Tibial artery (tissue), 4 donors: Measurements from ENCODE around the gene CCDC159.
A peak's percentile ranks its signal among the peaks of the same experiment; 100 is the strongest.
"Not testable (repeated sequence)": the region's sequence is repeated elsewhere in the genome, so short reads cannot be mapped to it uniquely, and the experiment has no call there.

Experiments used
- DNase-seq, 2 donors: peaks; one replicate each; pipeline ENCODE4 v3.0.0-alpha.2; 2019
- H3K27ac ChIP-seq, 2 donors: fragments of 200-600 bp; sonication (generic) in 1 of 2; 1 replicate in 1 of 2; 2 replicates in 1 of 2; pipeline ENCODE4 v1.5.1; 2018 to 2019; ENCODE audit warnings: mild to moderate bottlenecking in 1 of 2
- H3K27me3 ChIP-seq, 2 donors: fragments of 200-600 bp; sonication (generic) in 1 of 2; one replicate each; pipeline versions ENCODE4 v1.5.1 to v1.6.0; 2016 to 2019
- H3K36me3 ChIP-seq, 3 donors: fragments of 200-600 bp; sonication (generic) in 2 of 3; one replicate each; pipeline ENCODE4 v1.5.1; 2016 to 2019; ENCODE audit warnings: mild to moderate bottlenecking in 2 of 3
- H3K4me1 ChIP-seq, 4 donors: fragments of 200-600 bp; sonication (generic) in 2 of 4; 1 replicate in 3 of 4; 2 replicates in 1 of 4; pipeline ENCODE4 v1.5.1; 2016 to 2019
- H3K4me3 ChIP-seq, 2 donors: fragments of 200-600 bp; sonication (generic) in 1 of 2; 1 replicate in 1 of 2; 2 replicates in 1 of 2; pipeline ENCODE4 v1.5.1; 2018 to 2019; ENCODE audit warnings: mild to moderate bottlenecking in 2 of 2
- H3K9me3 ChIP-seq, 3 donors: fragments of 200-600 bp; sonication (generic) in 1 of 3; one replicate each; pipeline ENCODE4 v1.5.1; 2016 to 2019
- intact Hi-C: fragments of 100-400 bp; cut with DNase I; formaldehyde crosslinking; loops from one replicate; pipeline ENCODE4 v1.15.0; 2023; ENCODE audit warnings: low total_unique reads
- TF ChIP-seq, protein P1 (sequence below), 2 experiments: fragments of 200-600 bp in 1 of 2; fragments of 450-650 bp in 1 of 2; IDR thresholded peaks; one replicate each; pipeline ENCODE4 v1.5.1; 2017 to 2019; ENCODE audit warnings: antibody characterized with exemption in 2 of 2, mild to moderate bottlenecking in 1 of 2, moderate library complexity in 1 of 2

CCDC159 gene, protein sequence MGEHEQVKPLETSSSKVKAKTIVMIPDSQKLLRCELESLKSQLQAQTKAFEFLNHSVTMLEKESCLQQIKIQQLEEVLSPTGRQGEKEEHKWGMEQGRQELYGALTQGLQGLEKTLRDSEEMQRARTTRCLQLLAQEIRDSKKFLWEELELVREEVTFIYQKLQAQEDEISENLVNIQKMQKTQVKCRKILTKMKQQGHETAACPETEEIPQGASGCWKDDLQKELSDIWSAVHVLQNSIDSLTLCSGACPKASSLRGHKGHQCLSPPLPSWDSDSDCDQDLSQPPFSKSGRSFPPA

DNA sequence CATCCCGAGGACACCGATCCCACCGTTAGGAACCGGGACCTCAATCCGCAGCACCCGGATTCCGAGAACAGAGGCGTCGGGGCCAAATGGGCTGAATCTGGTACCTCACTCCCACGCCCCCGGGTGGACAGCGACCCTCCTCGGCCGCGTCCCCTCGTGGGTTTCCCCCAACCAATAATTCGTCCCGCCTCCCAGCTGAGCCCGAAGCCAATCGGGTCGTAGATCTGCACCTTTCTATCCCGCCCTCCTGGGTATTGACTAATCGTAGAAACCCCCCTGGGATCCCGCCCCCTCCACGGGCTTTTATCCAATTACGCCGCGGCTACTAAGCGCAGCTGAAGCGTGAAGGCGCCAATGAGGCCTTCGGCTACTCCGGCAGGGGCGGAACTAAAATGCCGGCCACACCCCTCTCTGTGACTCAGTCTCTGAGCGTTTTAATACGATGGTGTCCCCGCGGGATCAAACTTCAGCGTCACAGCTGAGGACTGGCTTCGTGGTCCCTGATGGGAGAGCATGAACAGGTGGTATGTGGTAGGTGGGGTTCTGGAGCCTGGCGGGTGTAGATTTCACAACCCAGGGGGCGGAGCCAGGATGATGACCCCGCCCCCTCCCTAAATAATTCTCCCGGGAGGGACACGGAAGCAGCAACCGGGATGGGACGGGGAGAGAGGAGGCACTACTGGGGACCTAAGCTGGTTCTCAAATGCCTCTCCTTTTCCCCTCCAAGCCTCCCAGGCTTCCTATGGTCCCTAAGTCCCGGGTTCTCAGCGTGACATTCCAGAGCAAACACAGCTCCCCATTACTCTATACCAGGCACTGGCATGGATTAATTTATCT, at the start of gene CCDC159, which contains the start of gene TMEM205:
Gene CCDC159, plus strand, starts transcription at position 416 of the 837 bp plus-strand sequence. Its CDS starts 88 bp downstream, at position 504.
Gene TMEM205, minus strand, starts transcription at position 165 of the 837 bp plus-strand sequence. CDS start 649 bp downstream, outside the sequence.
- Histone ChIP-seq H3K36me3 (peaks cover 0 to 23% (median 13%) of the 10 kb centered on the region in 3 donors), H3K27me3 (no peaks in the 10 kb centered on the region), H3K9me3 (no peaks in the 10 kb centered on the region), H3K4me1 (peaks cover 0 to 37% (median 32%) of the 10 kb centered on the region in 4 donors), H3K27ac (peak within 1 kb of the TSS; percentile 88 to 94), H3K4me3 (peak within 1 kb of the TSS; percentile 83 to 85)
- TF ChIP-seq, protein P1, sequence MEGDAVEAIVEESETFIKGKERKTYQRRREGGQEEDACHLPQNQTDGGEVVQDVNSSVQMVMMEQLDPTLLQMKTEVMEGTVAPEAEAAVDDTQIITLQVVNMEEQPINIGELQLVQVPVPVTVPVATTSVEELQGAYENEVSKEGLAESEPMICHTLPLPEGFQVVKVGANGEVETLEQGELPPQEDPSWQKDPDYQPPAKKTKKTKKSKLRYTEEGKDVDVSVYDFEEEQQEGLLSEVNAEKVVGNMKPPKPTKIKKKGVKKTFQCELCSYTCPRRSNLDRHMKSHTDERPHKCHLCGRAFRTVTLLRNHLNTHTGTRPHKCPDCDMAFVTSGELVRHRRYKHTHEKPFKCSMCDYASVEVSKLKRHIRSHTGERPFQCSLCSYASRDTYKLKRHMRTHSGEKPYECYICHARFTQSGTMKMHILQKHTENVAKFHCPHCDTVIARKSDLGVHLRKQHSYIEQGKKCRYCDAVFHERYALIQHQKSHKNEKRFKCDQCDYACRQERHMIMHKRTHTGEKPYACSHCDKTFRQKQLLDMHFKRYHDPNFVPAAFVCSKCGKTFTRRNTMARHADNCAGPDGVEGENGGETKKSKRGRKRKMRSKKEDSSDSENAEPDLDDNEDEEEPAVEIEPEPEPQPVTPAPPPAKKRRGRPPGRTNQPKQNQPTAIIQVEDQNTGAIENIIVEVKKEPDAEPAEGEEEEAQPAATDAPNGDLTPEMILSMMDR (IDR thresholded peaks at IDR 0.05) = peak in 1 of 2 experiments; percentile 21
- intact Hi-C loops = loop anchor here (5.0 kb wide), 1 partner anchor 36 kb away; the partner anchor contains the start of gene EPOR
- peak; percentile 98 to 100 for DNase-seq

DNA sequence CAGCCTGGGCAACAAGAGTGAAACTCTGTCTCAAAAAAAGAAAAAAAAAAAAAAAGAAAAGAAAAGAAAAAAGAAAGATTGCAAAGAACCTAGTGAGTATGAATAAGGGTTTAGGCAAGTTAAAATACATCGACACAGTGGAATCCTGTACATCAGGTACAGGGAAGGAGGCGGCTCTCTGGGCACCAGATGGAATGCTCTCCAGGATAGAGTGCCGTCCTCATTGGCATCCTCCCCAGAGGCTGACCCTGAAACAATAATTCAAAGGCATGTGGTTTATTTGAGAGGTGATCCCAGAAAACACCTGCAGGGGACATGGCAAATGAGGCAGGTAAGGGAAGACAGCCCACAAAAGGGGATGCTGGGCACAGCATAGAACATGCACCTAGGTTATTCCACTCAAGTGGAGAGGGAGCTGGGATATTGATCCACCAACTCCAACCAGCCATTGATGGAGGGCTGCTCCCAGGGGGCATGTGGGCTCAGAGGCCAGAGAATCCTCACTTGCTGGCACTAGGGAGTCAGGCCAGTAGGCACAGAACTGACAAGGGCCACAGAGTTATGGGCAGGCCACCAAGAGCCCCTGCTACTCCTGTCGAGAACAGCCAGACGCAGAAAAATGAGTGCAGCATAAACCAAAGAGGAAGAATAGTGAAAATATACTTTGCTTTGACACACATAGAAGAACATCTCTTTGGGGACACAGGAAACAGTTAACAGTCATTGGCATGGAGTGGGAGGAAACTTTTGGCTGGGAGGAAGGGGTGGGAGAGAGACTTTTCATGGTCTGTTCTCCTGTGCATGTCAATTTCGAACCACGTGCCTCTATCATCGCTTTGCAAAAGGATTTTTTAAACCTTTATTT, 46.1 kb upstream of the CCDC159 start:
- H3K9me3 ChIP-seq = no peaks in the 10 kb centered on the region
- peaks cover 0 to 14% (median 6%) of the 10 kb centered on the region in 4 donors for H3K4me1 ChIP-seq
- H3K4me3 ChIP-seq = no peak overlapping the region
- TF ChIP-seq, protein P1 (IDR thresholded peaks at IDR 0.05) = no peak
- no peak overlapping the region for H3K27ac ChIP-seq
- intact Hi-C loops = loop anchor here (10.0 kb wide), 1 partner anchor 75 kb away; the partner anchor contains the start of gene SWSAP1
- DNase-seq = no peak
- H3K36me3 ChIP-seq = no peaks in the 10 kb centered on the region
- peaks cover 0 to 4% of the 10 kb centered on the region in 2 donors for H3K27me3 ChIP-seq

DNA sequence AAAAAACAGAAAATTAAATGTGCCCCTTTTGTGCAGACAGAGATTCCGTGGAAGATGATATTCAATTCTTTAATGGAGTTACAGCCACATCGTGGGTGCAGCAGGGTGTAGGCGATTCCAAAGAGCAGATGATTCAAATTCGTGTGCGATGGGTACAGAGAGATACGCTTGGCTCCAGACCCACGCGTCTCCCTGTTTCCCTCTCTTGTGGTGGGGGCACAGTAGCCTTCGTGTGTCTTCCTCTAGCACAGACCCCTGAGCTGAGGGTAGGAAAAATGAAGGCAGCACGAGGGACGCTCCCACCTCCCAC, 45.6 kb upstream of the CCDC159 start:
- DNase-seq = no peak
- Histone ChIP-seq H3K36me3 (no peaks in the 10 kb centered on the region), H3K27me3 (peaks cover 0 to 4% of the 10 kb centered on the region in 2 donors), H3K4me3 (no peak overlapping the region), H3K9me3 (no peaks in the 10 kb centered on the region), H3K4me1 (peaks cover 0 to 12% (median 6%) of the 10 kb centered on the region in 4 donors), H3K27ac (no peak overlapping the region)
- intact Hi-C loops = no loop called here
- TF ChIP-seq, protein P1 (IDR thresholded peaks at IDR 0.05) = no peak

DNA sequence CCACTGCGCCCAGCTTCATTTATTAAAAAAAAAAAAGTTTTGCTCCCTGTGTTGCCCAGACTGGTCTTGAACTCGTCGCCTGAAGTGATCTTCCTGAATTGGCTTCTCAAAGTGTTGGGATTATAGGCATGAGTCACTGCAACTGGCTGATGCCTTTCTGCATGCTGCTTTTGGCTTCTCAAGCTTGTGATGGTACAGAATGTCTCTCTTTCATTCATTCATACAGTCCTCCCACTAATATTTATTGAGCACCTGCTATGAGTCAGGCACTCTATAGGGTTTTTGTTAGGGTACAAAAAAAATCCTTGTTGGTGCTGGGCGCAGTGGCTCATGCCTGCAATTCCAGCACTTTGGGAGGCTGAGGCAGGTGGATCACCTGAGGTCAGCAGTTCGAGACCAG, 41.4 kb upstream of the CCDC159 start:
- no peaks in the 10 kb centered on the region for H3K9me3 ChIP-seq
- H3K36me3 ChIP-seq = no peaks in the 10 kb centered on the region
- intact Hi-C loops = no loop called here
- no peak overlapping the region for H3K27ac ChIP-seq
- DNase-seq = no peak
- no peak overlapping the region for H3K4me3 ChIP-seq
- H3K27me3 ChIP-seq = peaks cover 0 to 16% of the 10 kb centered on the region in 2 donors
- TF ChIP-seq, protein P1 (IDR thresholded peaks at IDR 0.05) = no peak
- H3K4me1 ChIP-seq = no peaks in the 10 kb centered on the region

DNA sequence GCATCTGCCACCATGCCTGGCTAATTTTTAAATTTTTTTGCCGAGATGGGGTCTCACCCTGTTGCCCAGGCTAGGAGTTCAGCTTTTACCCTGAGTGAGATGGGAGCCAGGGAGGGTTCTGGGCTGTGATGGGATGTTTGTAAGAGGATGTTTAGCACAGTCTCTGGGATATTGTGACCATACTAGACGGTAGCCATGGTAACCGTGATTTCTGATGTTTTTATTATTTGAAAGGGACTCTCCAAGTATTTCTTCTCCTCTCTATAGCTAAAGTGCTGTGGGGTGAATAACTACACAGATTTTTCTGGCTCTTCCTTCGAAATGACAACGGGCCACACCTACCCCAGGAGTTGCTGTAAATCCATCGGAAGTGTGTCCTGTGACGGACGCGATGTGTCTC, 40.0 kb upstream of the CCDC159 start:
- intact Hi-C loops = no loop called here
- H3K27ac ChIP-seq = no peak overlapping the region

DNA sequence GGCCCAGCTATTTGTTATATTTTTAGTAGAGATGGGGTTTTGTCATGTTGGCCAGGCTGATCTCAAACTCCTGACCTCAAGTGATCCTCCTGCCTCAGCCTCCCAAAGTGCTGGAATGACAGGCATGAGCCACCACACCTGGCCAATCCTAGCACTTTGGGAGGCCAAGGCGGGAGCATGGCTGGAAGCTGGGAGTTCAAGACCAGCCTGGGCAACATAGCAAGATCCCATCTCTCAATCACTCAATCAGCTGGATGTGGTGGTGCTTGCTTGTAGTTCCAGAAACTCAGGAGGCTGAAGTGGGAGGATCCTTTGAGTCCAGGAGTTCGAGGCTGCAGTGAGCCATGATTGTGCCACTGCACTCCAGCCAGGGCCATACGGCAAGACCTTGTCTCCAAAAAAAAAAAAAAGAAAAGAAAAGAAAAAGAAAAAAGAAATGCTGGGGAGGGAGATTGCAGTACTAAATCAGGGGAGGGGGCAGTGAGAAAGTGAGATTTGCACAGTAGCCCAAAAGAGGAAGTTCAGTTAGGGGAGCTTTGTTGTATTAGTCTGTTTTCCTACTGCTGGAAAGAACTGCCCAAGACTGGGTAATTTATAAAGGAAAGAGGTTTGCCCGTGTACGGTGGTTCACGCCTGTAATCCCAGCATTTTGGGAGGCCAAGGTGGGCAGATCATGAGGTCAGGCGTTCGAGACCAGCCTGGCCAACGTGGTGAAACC, 25.9 kb upstream of the CCDC159 start:
- H3K4me3 ChIP-seq, H3K27ac ChIP-seq, H3K36me3 ChIP-seq, intact Hi-C loops, H3K27me3 ChIP-seq, DNase-seq, H3K9me3 ChIP-seq: not testable (repeated sequence)
- H3K4me1 ChIP-seq = peaks cover 5 to 27% (median 16%) of the 10 kb centered on the region in 4 donors

More for the DNA sequence above, 40.0 kb upstream of the CCDC159 start:
- H3K36me3 ChIP-seq = no peaks in the 10 kb centered on the region
- H3K4me3 ChIP-seq = no peak overlapping the region
- H3K27me3 ChIP-seq = peaks cover 0 to 17% of the 10 kb centered on the region in 2 donors
- H3K9me3 ChIP-seq = no peaks in the 10 kb centered on the region
- TF ChIP-seq, protein P1 (IDR thresholded peaks at IDR 0.05) = no peak
- no peaks in the 10 kb centered on the region for H3K4me1 ChIP-seq
- no peak for DNase-seq
